GM13976 (cell line): ENCODE measurements around the gene CTSC.
A peak's percentile ranks its signal among the peaks of the same experiment; 100 is the strongest.

ENCODE experiments used
- DNase-seq: peaks from one replicate; pipeline ENCODE4 v3.0.0; 2012; ENCODE audit warnings: low spot score
- in situ Hi-C: fragments of 300-500 bp; cut with MboI; formaldehyde crosslinking; loops from one replicate; pipeline ENCODE4 v1.12.0; 2022; ENCODE audit warnings: low sequenced_read_pairs, mixed read lengths, inconsistent platforms; ENCODE audit not compliant: unreplicated experiment
- TF ChIP-seq, protein P1 (sequence below): IDR thresholded peaks from 2 replicates; pipeline ENCODE4 v1.5.1; 2012; ENCODE audit warnings: borderline replicate concordance, mild to moderate bottlenecking; ENCODE audit not compliant: insufficient read depth; ENCODE audit errors: extremely low read depth, missing control alignments, control extremely low read depth

Gene CTSC

DNA sequence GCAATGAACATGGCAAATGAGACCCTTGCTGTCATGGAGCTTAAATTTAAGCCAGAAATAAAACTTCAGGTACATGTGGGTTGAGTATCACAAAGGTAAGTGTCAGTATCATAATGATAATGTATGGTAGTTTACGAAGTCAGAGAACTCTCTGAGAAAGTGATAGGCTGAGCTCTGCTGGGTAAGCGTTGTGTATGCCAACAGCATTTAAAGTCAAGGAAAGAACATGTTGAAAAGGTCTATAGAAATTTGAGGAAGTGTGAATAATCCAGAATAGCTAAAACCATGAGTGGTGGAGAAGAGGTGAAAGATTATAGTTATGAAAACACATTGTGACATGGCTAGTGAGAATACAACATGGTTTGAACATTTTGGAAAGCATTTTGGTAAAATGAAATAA, 17.4 kb upstream of the CTSC start:
- TF ChIP-seq, protein P1, sequence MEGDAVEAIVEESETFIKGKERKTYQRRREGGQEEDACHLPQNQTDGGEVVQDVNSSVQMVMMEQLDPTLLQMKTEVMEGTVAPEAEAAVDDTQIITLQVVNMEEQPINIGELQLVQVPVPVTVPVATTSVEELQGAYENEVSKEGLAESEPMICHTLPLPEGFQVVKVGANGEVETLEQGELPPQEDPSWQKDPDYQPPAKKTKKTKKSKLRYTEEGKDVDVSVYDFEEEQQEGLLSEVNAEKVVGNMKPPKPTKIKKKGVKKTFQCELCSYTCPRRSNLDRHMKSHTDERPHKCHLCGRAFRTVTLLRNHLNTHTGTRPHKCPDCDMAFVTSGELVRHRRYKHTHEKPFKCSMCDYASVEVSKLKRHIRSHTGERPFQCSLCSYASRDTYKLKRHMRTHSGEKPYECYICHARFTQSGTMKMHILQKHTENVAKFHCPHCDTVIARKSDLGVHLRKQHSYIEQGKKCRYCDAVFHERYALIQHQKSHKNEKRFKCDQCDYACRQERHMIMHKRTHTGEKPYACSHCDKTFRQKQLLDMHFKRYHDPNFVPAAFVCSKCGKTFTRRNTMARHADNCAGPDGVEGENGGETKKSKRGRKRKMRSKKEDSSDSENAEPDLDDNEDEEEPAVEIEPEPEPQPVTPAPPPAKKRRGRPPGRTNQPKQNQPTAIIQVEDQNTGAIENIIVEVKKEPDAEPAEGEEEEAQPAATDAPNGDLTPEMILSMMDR, result no peak
- in situ Hi-C loops, result no loop called here
- no peak for DNase-seq

DNA sequence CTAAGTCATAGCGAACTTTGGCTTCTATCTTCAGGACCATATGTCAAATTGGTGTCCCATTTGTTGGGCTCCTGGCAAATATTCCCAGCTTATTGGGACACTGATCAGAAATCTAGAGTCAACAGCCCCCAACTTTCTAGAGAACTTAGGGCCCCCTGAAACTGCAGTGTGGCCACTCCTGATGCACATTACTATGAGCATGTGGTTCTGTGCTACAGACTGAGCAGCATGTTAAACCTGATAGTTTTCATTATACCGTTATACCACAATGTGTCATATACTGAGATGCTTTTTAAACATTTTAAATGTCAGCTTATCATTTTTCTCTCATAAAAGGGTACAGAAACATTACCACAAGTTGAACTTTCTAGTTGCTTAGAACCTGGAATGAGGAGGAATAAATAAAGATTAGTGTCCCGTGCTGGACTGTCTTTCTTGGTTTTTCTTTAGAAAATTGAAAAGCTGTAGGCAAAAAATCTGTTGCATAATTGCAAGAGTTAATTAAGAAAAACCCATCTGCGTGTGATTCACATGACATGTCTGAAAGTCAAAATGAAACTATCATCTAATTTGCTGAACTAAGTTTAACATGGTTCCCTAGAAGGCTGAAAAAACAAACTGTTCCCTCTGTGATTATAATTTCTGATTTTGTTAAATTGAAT, 16.4 kb upstream of the CTSC start:
- in situ Hi-C loops, result no loop called here
- TF ChIP-seq, protein P1, result no peak
- peak; percentile 29 for DNase-seq

DNA sequence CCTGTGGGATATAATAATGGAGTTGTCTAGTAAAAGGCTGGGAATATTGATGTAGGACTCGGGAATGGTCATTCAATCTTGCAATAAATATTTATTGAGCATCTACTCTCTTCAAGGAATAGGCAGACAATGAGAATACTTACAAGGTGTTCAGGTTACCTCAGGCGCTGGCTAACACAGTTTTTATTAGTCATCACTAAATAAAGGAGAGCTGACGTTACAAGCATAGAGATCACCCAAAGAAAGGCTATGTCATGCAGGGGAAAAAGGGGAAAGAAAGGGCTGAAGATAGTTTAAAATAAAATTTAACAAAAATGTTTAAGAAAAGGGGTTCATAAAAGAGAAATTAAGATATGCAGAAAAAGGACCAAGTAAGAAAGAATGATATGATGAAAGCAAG, 15.8 kb upstream of the CTSC start:
- TF ChIP-seq, protein P1, result no peak
- in situ Hi-C loops, result no loop called here
- DNase-seq, result no peak

DNA sequence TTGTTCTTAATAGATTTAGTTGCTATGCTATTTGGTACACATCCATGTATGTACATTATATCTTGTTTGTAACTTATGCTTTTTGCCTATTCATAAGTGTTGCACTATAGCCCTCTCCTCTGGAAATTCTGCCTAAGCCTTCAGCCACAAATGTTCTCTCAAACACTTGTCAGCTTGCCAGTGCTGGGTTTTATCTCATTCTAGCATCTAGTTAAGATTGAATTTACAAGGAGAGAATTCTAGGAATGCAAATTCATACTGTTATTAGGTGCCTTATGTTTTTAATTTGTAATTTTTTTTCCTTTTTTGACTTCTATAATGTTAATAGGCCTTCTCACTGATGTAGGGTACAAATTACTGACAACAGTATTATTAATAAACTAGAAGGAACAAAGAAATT, 14.6 kb upstream of the CTSC start:
- DNase-seq, result no peak
- TF ChIP-seq, protein P1, result no peak
- in situ Hi-C loops, result no loop called here

DNA sequence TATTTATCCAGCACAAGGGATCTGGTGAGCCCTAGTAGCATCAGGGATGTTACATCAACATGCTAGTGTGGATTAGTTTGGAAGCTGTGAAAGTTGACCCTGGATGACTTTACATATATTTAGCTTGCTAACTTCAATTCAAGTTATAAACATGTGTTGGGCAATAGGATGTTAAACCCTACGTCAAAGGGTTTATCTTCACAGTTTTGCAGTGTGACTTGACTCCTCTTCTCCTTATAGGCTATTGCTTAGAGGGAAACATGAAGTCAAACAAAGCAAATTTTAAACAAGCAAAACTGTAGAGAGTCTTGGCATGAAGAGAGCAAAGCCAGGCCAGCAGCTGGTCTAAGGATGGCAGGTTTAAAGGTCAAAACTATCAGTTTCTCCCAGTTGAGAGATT, 11.3 kb upstream of the CTSC start:
- in situ Hi-C loops, result no loop called here

DNA sequence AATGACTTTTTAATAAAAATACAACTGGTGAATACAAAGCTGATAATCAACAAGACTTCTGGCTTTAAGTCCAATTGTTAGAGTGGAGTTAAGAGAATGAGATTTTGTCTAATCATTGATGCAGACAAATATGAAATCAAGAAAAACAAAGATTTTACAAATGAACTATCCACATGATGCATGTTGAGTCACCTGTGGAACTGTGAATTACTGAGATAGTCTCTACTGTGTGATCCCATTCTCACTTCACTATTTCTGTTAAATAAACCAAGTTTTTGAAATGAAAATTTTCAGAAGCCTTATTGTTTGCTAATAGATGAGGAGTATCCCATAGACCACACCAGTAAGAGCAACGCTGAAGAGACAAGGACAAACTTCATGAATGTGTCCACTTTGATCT, 8.4 kb upstream of the CTSC start:
- TF ChIP-seq, protein P1, result no peak
- no peak for DNase-seq
- in situ Hi-C loops, result no loop called here

More for the DNA sequence above, 11.3 kb upstream of the CTSC start:
- TF ChIP-seq, protein P1, result no peak
- no peak for DNase-seq
